ENCODE measurements around the gene RAD50. TPM values are rescaled to one million over a fixed set of nuclear protein-coding genes. Genes with fewer than 3 reads are reported as not detected.
"Not testable (repeated sequence)": the region's sequence is repeated elsewhere in the genome, so short reads cannot be mapped to it uniquely, and the experiment has no call there.

The RAD50 gene
- total RNA-seq, 6 experiments from 2014 or later, result 11.6 to 27.7 (median 12.8) TPM

DNA sequence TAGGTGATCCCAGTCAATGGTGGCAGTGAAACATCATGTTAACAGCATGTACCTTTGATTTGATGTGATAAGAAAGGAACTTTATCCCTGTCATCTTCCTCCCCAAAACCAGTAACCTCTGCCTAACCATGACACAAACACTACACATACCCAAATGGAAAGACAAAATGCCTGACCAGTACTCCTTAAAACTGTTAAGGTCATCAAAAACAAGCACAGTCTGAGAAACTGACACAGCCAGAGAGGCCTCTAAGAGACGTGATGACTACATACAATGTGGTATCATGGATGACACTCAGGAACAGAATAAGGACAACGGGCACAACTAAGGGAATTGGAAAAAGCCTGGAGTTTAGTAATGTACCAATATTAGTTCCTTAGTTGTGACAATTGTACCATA is 9.5 kb upstream of the RAD50 start:
- H3K36me3 Mint-ChIP-seq (ENCODE audit: low read depth), result no peaks in the 10 kb centered on the region
- TF ChIP-seq, protein P1, sequence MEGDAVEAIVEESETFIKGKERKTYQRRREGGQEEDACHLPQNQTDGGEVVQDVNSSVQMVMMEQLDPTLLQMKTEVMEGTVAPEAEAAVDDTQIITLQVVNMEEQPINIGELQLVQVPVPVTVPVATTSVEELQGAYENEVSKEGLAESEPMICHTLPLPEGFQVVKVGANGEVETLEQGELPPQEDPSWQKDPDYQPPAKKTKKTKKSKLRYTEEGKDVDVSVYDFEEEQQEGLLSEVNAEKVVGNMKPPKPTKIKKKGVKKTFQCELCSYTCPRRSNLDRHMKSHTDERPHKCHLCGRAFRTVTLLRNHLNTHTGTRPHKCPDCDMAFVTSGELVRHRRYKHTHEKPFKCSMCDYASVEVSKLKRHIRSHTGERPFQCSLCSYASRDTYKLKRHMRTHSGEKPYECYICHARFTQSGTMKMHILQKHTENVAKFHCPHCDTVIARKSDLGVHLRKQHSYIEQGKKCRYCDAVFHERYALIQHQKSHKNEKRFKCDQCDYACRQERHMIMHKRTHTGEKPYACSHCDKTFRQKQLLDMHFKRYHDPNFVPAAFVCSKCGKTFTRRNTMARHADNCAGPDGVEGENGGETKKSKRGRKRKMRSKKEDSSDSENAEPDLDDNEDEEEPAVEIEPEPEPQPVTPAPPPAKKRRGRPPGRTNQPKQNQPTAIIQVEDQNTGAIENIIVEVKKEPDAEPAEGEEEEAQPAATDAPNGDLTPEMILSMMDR (IDR thresholded peaks at IDR 0.05), result no peak
- H3K9me3 Mint-ChIP-seq, result no peaks in the 10 kb centered on the region
- H3K4me3 Mint-ChIP-seq, result no peak overlapping the region
- no peaks in the 10 kb centered on the region for H3K4me1 Mint-ChIP-seq (ENCODE audit: low read depth)
- no peak for DNase-seq
- H3K27ac Mint-ChIP-seq, result no peak overlapping the region
- peaks cover 17% of the 10 kb centered on the region for H3K27me3 Mint-ChIP-seq (ENCODE audit: insufficient read depth)

DNA sequence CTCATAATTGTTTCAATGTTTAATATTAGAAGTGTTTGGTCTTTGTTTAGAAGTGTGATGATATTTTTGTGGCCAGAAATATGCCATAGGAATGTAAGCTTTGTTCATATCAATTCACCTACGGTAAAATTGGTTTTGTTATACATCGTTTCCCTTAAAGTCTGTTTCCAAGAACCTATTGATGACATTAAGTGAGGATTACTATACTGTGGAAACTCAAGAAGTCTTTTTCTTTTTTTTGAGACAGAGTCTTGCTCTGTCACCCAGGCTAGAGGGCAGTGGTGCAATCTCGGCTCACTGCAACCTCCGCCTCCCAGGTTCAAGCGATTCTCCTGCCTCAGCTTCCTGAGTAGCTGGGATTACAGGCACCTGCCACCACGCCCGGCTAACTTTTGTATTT is 7.9 kb upstream of the RAD50 start:
- H3K27ac Mint-ChIP-seq; DNase-seq; H3K9me3 Mint-ChIP-seq; H3K36me3 Mint-ChIP-seq (ENCODE audit: low read depth); H3K4me3 Mint-ChIP-seq; H3K4me1 Mint-ChIP-seq (ENCODE audit: low read depth): not testable (repeated sequence)
- H3K27me3 Mint-ChIP-seq (ENCODE audit: insufficient read depth), result peaks cover 21% of the 10 kb centered on the region

DNA sequence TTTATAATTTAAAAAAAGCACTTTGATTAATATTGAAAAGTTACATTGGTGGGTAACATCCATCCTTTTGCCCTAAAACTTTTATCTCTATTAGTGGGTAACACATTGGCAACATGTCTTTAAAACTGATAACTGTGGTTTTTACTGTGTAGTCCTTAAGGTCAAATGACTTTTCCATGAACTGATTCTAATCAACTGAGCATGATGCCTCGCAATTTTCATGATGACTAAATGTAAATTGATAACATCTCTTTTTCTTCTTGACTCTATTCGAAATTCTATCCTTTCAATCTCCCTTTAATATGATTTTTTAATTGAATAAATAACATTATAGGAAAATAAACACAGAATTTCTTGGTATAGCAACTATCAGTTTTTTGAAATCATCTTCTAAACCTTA is 7.2 kb upstream of the RAD50 start:
- peaks cover 14% of the 10 kb centered on the region for H3K27me3 Mint-ChIP-seq (ENCODE audit: insufficient read depth)
- H3K27ac Mint-ChIP-seq, result no peak overlapping the region
- H3K4me3 Mint-ChIP-seq, result no peak overlapping the region
- TF ChIP-seq, protein P1 (IDR thresholded peaks at IDR 0.05), result no peak
- no peaks in the 10 kb centered on the region for H3K9me3 Mint-ChIP-seq
- H3K4me1 Mint-ChIP-seq (ENCODE audit: low read depth), result no peaks in the 10 kb centered on the region
- no peak for DNase-seq
- H3K36me3 Mint-ChIP-seq (ENCODE audit: low read depth), result no peaks in the 10 kb centered on the region

DNA sequence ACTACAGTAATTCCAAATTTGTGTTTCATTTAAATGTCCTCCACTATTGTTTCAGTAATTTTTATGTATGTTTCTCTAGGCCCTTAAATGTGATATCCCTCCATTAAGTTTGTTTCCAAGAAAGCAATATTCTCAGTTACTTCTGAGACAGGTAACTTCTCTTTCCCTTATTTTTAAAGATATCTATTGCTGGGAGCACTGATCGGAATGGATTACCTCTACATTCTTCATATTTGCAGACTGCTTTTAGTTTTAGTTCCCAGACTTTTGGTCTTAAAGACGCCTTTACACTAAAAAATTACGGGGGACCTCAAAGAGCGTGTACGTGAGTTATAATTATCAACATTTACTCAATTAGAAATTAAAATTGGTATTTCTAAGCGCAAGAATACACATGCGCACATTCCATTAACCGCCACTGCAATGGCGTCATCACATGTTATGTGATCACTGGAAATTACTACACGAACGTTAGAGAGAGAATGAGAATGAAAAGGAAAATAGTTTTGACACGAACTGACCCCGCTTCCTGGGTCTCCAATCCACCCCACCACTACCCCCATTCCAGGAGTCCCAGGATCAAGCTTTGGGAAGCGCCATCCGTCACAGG is 519 bp upstream of the RAD50 start:
- TF ChIP-seq, protein P1 (IDR thresholded peaks at IDR 0.05), result no peak
- DNase-seq, result no peak
- Mint-ChIP-seq H3K4me1 (ENCODE audit: low read depth) (peaks cover 25% of the 10 kb centered on the region), H3K4me3 (peak overlapping the region; percentile 94), H3K27me3 (ENCODE audit: insufficient read depth) (peaks cover 10% of the 10 kb centered on the region), H3K36me3 (ENCODE audit: low read depth) (peaks cover 8% of the 10 kb centered on the region; the same call in 1 of the 2 replicates), H3K9me3 (no peaks in the 10 kb centered on the region), H3K27ac (peak overlapping the region; percentile 92)

DNA sequence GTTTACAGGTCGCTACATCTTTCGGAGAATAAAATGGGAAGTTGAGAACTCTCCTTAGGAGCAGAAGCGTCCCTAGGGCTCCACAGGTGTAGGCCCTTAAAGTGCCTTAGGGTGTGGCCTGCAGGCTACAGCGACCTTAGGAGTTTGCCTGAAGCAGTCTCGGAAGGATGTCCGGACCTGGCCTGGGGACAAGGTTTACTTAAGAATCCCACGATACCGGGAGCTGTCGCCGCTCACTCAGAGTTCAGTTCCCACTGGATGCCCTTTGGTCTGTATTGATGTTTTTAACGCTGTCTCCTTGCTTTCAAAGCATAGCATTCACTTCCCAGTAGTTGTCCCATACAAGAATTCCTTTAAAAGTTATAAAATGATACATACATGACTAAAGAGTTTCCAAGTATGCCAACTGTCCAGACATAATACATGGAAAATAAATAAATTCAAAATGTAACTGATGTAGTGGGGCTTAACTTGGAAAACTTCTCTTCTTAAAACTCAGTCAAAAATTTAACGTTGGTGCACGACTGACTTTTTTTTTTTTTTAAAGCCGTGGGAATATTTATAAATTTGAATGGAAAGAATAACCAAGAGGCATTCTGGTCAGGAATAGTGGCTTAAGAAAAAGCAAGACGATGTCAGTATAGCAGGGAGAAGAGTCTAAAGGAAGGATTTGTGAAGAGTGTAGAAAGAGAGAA is 848 bp downstream of the RAD50 start:
- peak; percentile 2 for DNase-seq
- H3K4me3 Mint-ChIP-seq, result peak overlapping the region; percentile 94
- TF ChIP-seq, protein P1 (IDR thresholded peaks at IDR 0.05), result no peak
- peaks cover 8% of the 10 kb centered on the region; the same call in 1 of the 2 replicates for H3K36me3 Mint-ChIP-seq (ENCODE audit: low read depth)
- H3K4me1 Mint-ChIP-seq (ENCODE audit: low read depth), result peaks cover 25% of the 10 kb centered on the region
- H3K9me3 Mint-ChIP-seq, result no peaks in the 10 kb centered on the region
- H3K27ac Mint-ChIP-seq, result peak overlapping the region; percentile 92
- peaks cover 10% of the 10 kb centered on the region for H3K27me3 Mint-ChIP-seq (ENCODE audit: insufficient read depth)

DNA sequence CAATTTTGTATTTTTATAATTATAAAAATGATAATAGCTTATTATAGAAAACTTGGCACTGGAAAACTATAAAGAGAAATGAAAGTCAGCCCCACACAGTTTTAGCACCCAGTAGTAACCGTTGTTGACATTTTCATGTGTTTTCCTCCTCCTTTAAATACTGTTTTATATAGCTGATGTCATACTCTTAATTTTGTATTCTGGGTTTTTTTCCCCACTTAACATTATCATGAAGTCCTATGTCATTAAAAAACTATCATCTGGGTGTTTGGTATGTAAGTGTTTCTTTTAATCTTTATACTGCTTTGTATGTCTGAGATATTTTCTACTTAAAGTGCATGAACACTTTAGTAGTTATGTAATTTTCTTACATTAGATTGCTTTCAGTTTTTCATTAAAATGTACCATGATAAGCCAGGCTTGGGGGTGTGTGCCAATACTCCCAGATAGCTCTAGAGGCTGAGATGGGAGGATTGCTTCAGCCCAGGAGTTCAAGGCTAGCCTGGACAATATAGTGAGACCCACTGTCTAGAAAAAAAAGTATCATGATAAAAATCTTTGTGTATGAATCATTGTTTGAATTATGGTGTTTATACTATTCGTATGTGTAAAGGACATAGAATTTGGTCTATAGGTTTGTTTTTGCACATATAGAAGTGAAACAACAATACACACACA is 2.7 kb downstream of the RAD50 start:
- TF ChIP-seq, protein P1 (IDR thresholded peaks at IDR 0.05), result no peak
- DNase-seq, result no peak
- no peak overlapping the region for H3K4me3 Mint-ChIP-seq
- H3K27ac Mint-ChIP-seq, result no peak overlapping the region
- no peaks in the 10 kb centered on the region for H3K9me3 Mint-ChIP-seq
- peaks cover 8% of the 10 kb centered on the region; the same call in 1 of the 2 replicates for H3K36me3 Mint-ChIP-seq (ENCODE audit: low read depth)
- H3K27me3 Mint-ChIP-seq (ENCODE audit: insufficient read depth), result peaks cover 7% of the 10 kb centered on the region
- H3K4me1 Mint-ChIP-seq (ENCODE audit: low read depth), result peaks cover 25% of the 10 kb centered on the region

All from HFFc6 (cell line).